ENCODE results near the gene MEX3A. TPM values are rescaled to one million over a fixed set of nuclear protein-coding genes. Genes with fewer than 3 reads are reported as not detected.

MEX3A gene
- total RNA-seq, 1 experiment from 2014 or later, result 6.1 TPM

GRCh38 chr1:156052862-156053767, 29.1 kb downstream of the MEX3A start:
- ATAC-seq (peak; percentile 53), DNase-seq (ENCODE audit: low read depth, low spot score) (peak; percentile 72)
- BruUV-seq (replicated peaks), result no TSS peak
- Histone ChIP-seq H3K27ac (ENCODE audit: low read depth, low read length) (peak overlapping the region; percentile 80), H3K27me3 (ENCODE audit: insufficient read depth, low read length) (no peaks in the 10 kb centered on the region), H4K20me1 (ENCODE audit: insufficient read depth) (no peaks in the 10 kb centered on the region), H3K4me1 (ENCODE audit: control insufficient read depth in 1 of 2, insufficient read depth in 2 of 2, low read length in 2 of 2) (peaks cover 6 to 24% of the 10 kb centered on the region in 2 experiments; a peak in 3 of 4 replicates), H3K4me2 (ENCODE audit: low read length) (peak overlapping the region; percentile 100), H3K9me3 (ENCODE audit: control insufficient read depth in 1 of 2, insufficient read depth in 1 of 2, low read depth in 1 of 2, low read length in 2 of 2) (no peaks in the 10 kb centered on the region), H2AFZ (ENCODE audit: low read depth, low read length, poor library complexity, severe bottlenecking) (no peak overlapping the region), H3K36me3 (ENCODE audit: control insufficient read depth in 1 of 2, insufficient read depth in 2 of 2, low read length in 2 of 2) (peaks cover 9 to 10% of the 10 kb centered on the region in 2 experiments; a peak in 3 of 4 replicates), H3K4me3 (replicated peaks in 1 of 2; ENCODE audit: low read depth in 1 of 2, low read length in 2 of 2) (peak overlapping the region; percentile 85 to 89), H3K9ac (ENCODE audit: low read length) (peak overlapping the region; percentile 94), H3K79me2 (ENCODE audit: insufficient read depth, low read length) (peaks cover 33% of the 10 kb centered on the region), H3K9me2 (ENCODE audit: insufficient read depth) (no peaks in the 10 kb centered on the region)
- intact Hi-C loops (cut with micrococcal nuclease), result loop anchor here (5.0 kb wide), 1 partner anchor 111 kb away; the partner anchor contains the start of gene RXFP4
- ChIA-PET CTCF (interaction anchor here (1.7 to 2.6 kb wide), 2 partner anchors 13 to 28 kb away, joined by 4 to 8 read pairs; no protein-coding TSS in a partner anchor), POLR2A (no interaction called here), RAD21 (ENCODE audit: low non-redundant PET in 1 of 2, low total read pairs in 2 of 2, uncharacterized antibody in 2 of 2, unreplicated experiment in 2 of 2) (interaction anchor here in 1 of 2 experiments (0.6 kb wide), 1 partner anchor 195 kb away, joined by 4 read pairs; no protein-coding TSS in a partner anchor)
- TF ChIP-seq CEBPB (IDR thresholded peaks at IDR 0.05; ENCODE audit: low read depth), result no peak
- peak in 2 of 3 experiments; percentile 18 to 30; a peak in 3 of 6 replicates for TF ChIP-seq CTCF (IDR thresholded peaks at IDR 0.05 in 2 of 3, conservative IDR thresholded peaks at IDR 0.05 in 1 of 3; ENCODE audit: borderline replicate concordance in 1 of 3, insufficient read depth in 1 of 3, low read depth in 2 of 3, low read length in 2 of 3)
- TF ChIP-seq ZFX (IDR thresholded peaks at IDR 0.05), result peak; percentile 10; the same call in 1 of the 2 replicates
- TF ChIP-seq YY1 (IDR thresholded peaks at IDR 0.05; ENCODE audit: extremely low read depth, insufficient replicate concordance, low read depth, low read length), result no peak
